HG02852 (cell line): ENCODE measurements around the gene ERCC4.

ENCODE experiments used
- ATAC-seq: cut with Tn5 transposase; IDR thresholded peaks from one replicate; pipeline ENCODE4 v1.9.1; 2021; ENCODE audit warnings: mild to moderate bottlenecking, moderate library complexity; ENCODE audit not compliant: unreplicated experiment

Gene ERCC4

DNA sequence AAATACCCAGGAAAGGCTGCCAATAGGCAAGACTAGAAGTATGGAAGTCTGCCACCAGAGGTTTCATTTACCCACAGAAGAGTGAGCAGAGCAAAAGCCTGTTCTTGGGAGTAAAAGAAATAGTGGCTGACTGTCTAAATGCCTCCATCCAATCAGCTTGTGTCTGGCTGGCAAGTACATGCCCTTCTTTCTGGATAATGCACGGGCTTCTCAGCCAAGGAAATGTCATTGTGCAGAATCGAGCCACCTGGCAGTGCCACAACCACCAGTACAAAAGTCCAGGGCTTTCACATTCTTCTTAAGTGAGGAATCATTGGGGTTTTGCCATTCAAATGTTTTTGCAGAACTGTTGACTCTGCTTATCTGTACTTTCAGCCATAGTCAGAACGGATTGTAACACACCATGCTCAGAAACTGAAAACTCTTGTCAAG, 10.1 kb upstream of the ERCC4 start:
- no peak for ATAC-seq

- no peak for ATAC-seq
Measured at GRCh38 chr16:13911306-13911705, 8.6 kb upstream of the ERCC4 start.

DNA sequence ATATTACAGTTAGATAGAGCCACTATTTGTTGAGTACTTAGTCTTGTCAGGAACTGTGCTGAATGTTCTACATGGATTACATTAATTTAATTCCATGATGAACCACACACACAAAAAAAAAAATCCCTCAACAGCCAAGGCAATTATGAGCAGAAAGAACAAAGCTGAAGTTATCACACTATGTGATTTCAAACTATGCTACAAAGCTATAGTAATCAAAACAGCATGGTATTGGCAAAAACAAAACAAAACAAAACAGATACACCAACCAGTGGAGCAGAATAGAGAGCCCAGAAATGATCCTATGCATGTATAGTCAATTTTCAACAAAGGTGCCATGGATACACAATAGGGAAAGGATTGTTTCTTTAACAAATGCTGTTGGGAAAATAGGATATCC, 8.1 kb upstream of the ERCC4 start:
- no peak for ATAC-seq

GRCh38 chr16:13912891-13913290, 7.1 kb upstream of the ERCC4 start:
- no peak for ATAC-seq

DNA sequence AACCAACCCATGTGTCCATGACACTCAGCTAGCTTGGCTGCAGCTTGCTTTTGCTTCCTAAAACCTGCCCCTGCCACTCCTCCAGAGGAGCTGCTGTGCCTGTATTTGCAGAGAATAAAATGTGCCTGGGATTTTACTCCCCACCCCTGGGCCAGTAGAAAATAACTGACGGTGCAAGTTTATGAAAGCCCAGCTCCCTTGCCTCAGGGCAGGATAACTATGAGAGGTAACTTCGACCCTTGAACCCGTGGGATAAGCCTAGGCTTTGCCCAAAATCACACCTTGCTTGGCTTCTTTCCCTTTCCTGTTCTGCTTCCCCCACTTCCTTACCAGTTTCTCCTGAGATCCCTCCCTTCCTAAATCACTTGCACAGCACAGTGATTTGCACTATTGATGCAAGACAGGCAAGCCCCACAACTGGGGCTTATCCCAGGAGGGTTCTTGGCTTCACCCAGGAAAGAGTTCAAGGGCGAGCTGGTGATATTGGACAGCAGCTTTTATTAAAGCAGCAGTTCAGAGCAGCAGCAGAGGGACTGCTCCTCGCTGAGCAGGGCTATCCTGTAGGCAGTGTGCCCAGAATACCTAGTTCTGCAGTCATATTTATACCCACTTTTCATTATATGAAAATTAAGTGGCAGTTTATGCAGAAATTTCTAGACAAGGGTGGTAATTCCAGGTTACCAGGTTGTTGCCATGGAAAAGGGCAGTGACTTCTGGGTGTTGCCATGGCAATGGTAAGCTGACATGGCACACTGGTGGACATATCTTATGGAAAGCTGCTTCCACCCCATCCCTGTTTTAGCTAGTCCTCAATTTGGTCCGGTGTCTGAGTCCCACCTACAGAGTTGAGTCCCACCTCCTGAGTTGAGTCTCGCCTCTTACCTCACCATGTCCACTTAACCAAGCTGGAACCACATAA, 6.3 kb upstream of the ERCC4 start:
- no peak for ATAC-seq

DNA sequence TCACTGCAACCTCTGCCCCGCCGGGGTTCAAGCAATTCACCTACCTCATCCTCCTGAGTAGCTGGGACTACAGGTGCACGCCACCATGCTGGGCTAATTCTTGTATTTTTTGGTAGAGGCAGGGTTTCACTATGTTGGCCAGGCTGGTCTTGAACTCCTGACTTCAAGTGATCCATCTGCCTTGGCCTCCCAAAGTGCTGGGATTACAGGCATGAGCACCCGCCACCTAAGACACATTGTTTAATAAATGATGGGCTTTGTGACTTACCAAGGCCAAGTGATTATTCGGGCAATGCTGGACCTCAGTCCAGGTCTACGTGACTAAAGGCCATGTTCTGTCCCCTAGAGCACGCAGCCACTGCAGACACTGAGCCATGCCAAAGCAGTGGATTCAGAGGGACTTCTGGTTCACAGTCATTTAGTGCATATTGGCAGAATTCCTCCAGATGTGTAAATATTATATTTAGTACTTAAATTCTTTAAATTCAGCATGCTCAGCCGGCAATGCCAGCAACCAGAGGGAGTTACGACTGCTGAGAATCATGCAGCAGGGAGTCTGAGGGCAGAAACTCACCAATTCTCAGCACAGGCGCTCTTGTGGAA, 4.8 kb upstream of the ERCC4 start:
- ATAC-seq = no peak

GRCh38 chr16:13919330-13919682, 648 bp upstream of the ERCC4 start:
- ATAC-seq = no peak

DNA sequence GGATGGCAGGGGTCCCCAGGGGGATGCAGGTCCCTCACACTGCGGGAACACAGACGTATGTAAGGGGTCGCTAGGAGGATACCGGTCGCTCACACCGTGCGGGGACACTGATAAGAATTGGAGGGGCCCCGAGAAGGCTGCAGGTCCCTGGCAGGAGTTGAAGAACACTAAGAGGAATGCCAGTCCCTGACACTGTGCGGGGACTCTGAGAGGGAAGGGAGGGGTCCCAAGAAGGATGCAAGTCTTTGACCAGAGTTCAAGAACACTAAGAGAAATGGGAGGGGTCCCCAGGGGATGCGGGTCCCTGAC, 510 bp downstream of the ERCC4 start:
- no peak for ATAC-seq

- ATAC-seq = no peak
Measured at GRCh38 chr16:13921328-13921727, 1.4 kb downstream of the ERCC4 start.

- ATAC-seq = no peak
Measured at GRCh38 chr16:13923703-13924298, 3.8 kb downstream of the ERCC4 start.

GRCh38 chr16:13926464-13926863, 6.5 kb downstream of the ERCC4 start:
- ATAC-seq = no peak

DNA sequence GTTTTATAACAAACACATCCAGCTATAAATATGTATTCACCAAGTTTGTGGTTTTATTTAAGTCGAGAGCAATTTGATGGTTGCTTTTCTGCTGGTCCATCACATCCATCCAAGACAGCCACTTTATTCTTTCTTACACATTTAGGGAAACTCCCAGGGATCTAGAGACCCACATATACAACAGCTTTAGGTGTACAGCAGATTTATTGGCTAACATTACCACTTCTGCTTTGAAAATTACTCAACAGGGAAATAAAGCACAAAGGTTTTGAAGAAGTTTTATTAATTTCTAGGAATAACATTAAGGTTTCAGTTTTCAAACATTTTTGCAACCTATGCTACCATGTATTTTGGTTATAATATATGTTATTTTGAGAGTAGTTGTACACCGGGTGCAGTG, 6.9 kb downstream of the ERCC4 start:
- ATAC-seq = no peak

DNA sequence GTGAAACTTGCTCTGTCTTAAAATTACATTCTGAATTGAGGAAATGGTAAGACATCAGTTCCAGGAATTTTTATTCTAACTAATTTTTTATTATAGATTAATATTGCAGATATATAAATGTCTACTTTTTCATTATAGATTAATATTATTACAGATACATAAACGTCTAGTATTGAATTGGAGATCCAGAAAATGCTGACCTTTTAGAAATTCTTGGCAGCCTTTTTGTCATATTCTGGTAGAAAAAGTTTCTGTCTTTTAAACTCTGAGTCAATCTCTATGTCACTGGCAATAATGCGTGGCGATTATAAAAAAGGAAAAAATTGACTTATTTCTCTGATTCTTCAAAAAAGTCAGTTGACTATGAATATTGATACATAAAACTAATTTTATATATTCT, 8.7 kb downstream of the ERCC4 start:
- no peak for ATAC-seq

DNA sequence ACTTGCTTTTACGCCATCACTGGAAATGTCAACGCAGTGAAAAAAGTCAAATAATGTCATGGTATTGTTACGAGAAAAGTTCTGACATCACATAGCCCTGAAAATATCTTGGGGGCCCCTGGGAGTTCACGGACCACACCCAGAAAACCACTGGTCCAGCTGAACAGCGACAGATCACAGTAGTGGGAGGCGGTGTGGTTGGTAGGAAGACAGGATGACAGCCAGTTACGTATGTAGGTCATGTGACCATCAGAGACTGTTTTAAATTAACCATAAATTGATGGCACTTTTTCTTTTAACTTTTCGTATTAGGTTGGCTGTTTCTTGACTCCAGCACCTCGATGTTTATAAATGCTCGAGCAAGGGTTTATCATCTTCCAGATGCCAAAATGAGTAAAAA, 11.9 kb downstream of the ERCC4 start:
- ATAC-seq = no peak

GRCh38 chr16:13935408-13935807, 15.5 kb downstream of the ERCC4 start:
- ATAC-seq = no peak

GRCh38 chr16:13936155-13936554, 16.2 kb downstream of the ERCC4 start:
- ATAC-seq = no peak

- ATAC-seq = no peak
Measured at GRCh38 chr16:13936596-13937081, 16.7 kb downstream of the ERCC4 start.

GRCh38 chr16:13937411-13937810, 17.5 kb downstream of the ERCC4 start:
- no peak for ATAC-seq

GRCh38 chr16:13938480-13938879, 18.5 kb downstream of the ERCC4 start:
- ATAC-seq = no peak

DNA sequence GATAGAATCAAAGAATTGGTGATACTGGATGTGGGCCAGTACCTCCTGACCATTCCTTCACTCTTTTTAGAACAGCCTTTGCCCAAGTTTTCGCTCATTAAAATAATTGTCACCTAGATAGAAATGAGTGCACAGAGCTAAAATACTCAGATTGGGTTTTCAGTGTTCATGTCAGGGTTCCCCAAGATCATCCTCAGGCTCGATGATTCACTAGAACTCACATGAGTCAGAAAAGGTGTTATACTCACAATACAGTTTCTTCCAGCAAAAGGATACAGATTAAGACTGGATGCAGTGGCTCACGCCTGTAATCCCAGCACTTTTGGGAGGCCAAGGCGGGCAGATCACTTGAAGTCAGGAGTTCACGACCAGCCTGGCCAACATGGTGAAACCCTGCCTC, 19.9 kb downstream of the ERCC4 start:
- ATAC-seq = no peak

DNA sequence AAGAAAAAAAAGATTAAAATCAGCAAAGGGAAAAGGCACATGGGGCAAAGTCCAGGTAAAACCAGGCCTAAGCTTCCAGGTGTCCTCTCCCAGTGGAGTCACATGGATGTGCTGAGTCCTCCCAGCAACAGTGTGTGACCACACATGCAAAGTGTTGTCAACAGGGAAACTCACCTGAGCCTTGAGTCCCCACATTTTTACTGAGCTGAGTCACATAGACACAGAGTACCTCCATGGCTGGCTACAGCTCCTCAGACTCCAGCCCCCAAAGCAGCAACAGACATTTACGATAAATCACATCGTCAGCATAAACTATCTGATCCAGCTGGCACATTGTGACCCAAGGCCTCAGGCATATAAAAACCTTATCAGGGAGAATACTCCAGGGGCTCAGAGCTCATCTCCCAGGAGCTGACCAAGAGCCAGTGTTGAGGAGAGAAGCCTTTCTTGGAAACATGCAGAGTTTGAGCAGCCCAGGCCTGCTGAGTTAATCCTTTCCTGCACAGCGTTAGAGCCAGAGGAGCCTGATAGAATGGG, 20.5 kb downstream of the ERCC4 start:
- ATAC-seq = no peak

- no peak for ATAC-seq
Measured at GRCh38 chr16:13944816-13945215, 24.9 kb downstream of the ERCC4 start.
